Suprapubic skin (tissue), 4 donors: ENCODE results near the gene BGLAP. TPM values are rescaled to one million over a fixed set of nuclear protein-coding genes. Genes with fewer than 3 reads are reported as not detected.

Experiments used
- DNase-seq, 2 donors: peaks; one replicate each; pipeline ENCODE4 v3.0.0-alpha.2; 2019; ENCODE audit warnings: low spot score in 2 of 2
- H3K27ac ChIP-seq: fragments of 200-600 bp; sonication (generic); one replicate; pipeline ENCODE4 v1.5.1; 2019
- H3K27me3 ChIP-seq: fragments of 200-600 bp; sonication (generic); one replicate; pipeline ENCODE4 v1.5.1; 2019
- H3K36me3 ChIP-seq: fragments of 200-600 bp; sonication (generic); one replicate; pipeline ENCODE4 v1.5.1; 2019
- H3K4me1 ChIP-seq: fragments of 200-600 bp; sonication (generic); one replicate; pipeline ENCODE4 v1.5.1; 2019
- H3K4me3 ChIP-seq: fragments of 200-600 bp; sonication (generic); one replicate; pipeline ENCODE4 v1.5.1; 2019; ENCODE audit warnings: mild to moderate bottlenecking
- H3K9me3 ChIP-seq: fragments of 200-600 bp; sonication (generic); one replicate; pipeline ENCODE4 v1.5.1; 2019
- EP300 ChIP-seq: sonication (generic); formaldehyde crosslinking; IDR thresholded peaks from one replicate; pipeline ENCODE4 v1.6.1; 2017; ENCODE audit warnings: antibody characterized with exemption
- POLR2A ChIP-seq, 2 donors: fragments of 450-650 bp; IDR thresholded peaks; one replicate each; pipeline ENCODE4 v1.6.1; 2017; ENCODE audit warnings: antibody characterized with exemption in 2 of 2, mild to moderate bottlenecking in 2 of 2, moderate library complexity in 2 of 2
- POLR2AphosphoS5 ChIP-seq, 3 donors: sonication (generic); formaldehyde crosslinking; IDR thresholded peaks; one replicate each; pipeline ENCODE4 v1.6.1; 2017; ENCODE audit warnings: antibody characterized with exemption in 3 of 3
- WGBS: methylation state at CpG from one replicate; pipeline ENCODE4 v1.1.5; 2018; 5-methylcytosine and 5-hydroxymethylcytosine counted together
- total RNA-seq, 4 donors: library from RNA; depleted of rRNA; stranded (reverse); fragments of >200 nt; gene quantifications; one replicate each; pipeline ENCODE4 v1.1.0, GENCODE V29; 2016
- TF ChIP-seq, protein P1 (sequence below), 2 donors: fragments of 200-600 bp in 1 of 2; fragments of 450-650 bp in 1 of 2; sonication (generic) in 1 of 2; IDR thresholded peaks; one replicate each; pipeline ENCODE4 v1.5.1; 2016 to 2019; ENCODE audit warnings: antibody characterized with exemption in 2 of 2, mild to moderate bottlenecking in 1 of 2, moderate library complexity in 1 of 2

Gene BGLAP
- total RNA-seq, 4 donors from 2014 or later: 1.2 to 4.4 TPM; not detected in 2

DNA sequence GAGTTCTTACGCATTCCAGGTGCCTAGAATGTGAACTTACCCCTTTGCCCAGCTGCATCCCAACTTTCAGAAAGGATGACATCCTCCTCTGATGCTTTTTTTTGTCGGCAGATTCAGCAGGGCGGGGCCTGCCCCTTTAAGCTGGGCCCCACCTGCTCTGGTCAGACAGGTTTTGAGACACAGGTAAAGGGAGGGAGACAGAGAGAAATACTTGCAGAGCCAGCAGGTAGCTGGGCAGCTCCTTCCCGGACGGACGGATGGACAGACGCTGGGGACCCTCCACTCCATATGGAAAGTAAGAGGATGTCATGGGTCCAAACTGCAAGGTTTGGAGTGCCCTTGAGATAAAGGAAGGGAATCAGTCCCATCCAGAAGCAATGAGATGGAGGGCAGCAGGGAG is 42.1 kb downstream of the BGLAP start, which contains the start of gene TMEM79:
Gene TMEM79, plus strand, starts transcription at position 214 of the 400 bp plus-strand sequence. CDS start 902 bp downstream, outside the sequence.
- no peak for TF ChIP-seq POLR2A (IDR thresholded peaks at IDR 0.05)
- TF ChIP-seq POLR2AphosphoS5 (IDR thresholded peaks at IDR 0.05): no peak
- TF ChIP-seq, protein P1, sequence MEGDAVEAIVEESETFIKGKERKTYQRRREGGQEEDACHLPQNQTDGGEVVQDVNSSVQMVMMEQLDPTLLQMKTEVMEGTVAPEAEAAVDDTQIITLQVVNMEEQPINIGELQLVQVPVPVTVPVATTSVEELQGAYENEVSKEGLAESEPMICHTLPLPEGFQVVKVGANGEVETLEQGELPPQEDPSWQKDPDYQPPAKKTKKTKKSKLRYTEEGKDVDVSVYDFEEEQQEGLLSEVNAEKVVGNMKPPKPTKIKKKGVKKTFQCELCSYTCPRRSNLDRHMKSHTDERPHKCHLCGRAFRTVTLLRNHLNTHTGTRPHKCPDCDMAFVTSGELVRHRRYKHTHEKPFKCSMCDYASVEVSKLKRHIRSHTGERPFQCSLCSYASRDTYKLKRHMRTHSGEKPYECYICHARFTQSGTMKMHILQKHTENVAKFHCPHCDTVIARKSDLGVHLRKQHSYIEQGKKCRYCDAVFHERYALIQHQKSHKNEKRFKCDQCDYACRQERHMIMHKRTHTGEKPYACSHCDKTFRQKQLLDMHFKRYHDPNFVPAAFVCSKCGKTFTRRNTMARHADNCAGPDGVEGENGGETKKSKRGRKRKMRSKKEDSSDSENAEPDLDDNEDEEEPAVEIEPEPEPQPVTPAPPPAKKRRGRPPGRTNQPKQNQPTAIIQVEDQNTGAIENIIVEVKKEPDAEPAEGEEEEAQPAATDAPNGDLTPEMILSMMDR (IDR thresholded peaks at IDR 0.05): no peak
- no peak for TF ChIP-seq EP300
- peak within 1 kb of the TSS; percentile 86 for H3K4me3 ChIP-seq
- peaks cover 43% of the 10 kb centered on the region for H3K4me1 ChIP-seq
- H3K27ac ChIP-seq: peak within 1 kb of the TSS; percentile 94
- peaks cover 19% of the 10 kb centered on the region for H3K36me3 ChIP-seq
- no peaks in the 10 kb centered on the region for H3K9me3 ChIP-seq
- DNase-seq: no peak
- WGBS: 49% methylated on average over 7 of the region's 7 CpGs
- no peaks in the 10 kb centered on the region for H3K27me3 ChIP-seq

- no peak for DNase-seq
- no peaks in the 10 kb centered on the region for H3K9me3 ChIP-seq
- WGBS: 48% methylated on average over 4 of the region's 4 CpGs
- no peaks in the 10 kb centered on the region for H3K27me3 ChIP-seq
- peaks cover 43% of the 10 kb centered on the region for H3K4me1 ChIP-seq
- H3K27ac ChIP-seq: peak overlapping the region; percentile 74
- H3K36me3 ChIP-seq: peaks cover 25% of the 10 kb centered on the region
- H3K4me3 ChIP-seq: peak overlapping the region; percentile 47
- TF ChIP-seq, protein P1 (IDR thresholded peaks at IDR 0.05): no peak
- TF ChIP-seq POLR2AphosphoS5 (IDR thresholded peaks at IDR 0.05) (no peak), EP300 (no peak), POLR2A (IDR thresholded peaks at IDR 0.05) (no peak)
Observed at GRCh38 chr1:156284757-156285156, 42.8 kb downstream of the BGLAP start.

GRCh38 chr1:156285437-156285836 is 43.5 kb downstream of the BGLAP start:
- no peak for TF ChIP-seq EP300
- 90% methylated on average over 8 of the region's 21 CpGs for WGBS
- H3K4me3 ChIP-seq: peak overlapping the region; percentile 47
- peak overlapping the region; percentile 74 for H3K27ac ChIP-seq
- no peak for DNase-seq
- H3K36me3 ChIP-seq: peaks cover 27% of the 10 kb centered on the region
- H3K27me3 ChIP-seq: no peaks in the 10 kb centered on the region
- no peaks in the 10 kb centered on the region for H3K9me3 ChIP-seq
- H3K4me1 ChIP-seq: peaks cover 46% of the 10 kb centered on the region

- H3K4me3 ChIP-seq: peak overlapping the region; percentile 47
- DNase-seq: no peak
- no peaks in the 10 kb centered on the region for H3K27me3 ChIP-seq
- peaks cover 27% of the 10 kb centered on the region for H3K36me3 ChIP-seq
- peaks cover 46% of the 10 kb centered on the region for H3K4me1 ChIP-seq
- peak overlapping the region; percentile 22 for H3K27ac ChIP-seq
- 87% methylated on average over 8 of the region's 8 CpGs for WGBS
- H3K9me3 ChIP-seq: no peaks in the 10 kb centered on the region
- TF ChIP-seq EP300: no peak
- TF ChIP-seq POLR2AphosphoS5 (IDR thresholded peaks at IDR 0.05): no peak
Observed at GRCh38 chr1:156286061-156286460, 44.1 kb downstream of the BGLAP start.

DNA sequence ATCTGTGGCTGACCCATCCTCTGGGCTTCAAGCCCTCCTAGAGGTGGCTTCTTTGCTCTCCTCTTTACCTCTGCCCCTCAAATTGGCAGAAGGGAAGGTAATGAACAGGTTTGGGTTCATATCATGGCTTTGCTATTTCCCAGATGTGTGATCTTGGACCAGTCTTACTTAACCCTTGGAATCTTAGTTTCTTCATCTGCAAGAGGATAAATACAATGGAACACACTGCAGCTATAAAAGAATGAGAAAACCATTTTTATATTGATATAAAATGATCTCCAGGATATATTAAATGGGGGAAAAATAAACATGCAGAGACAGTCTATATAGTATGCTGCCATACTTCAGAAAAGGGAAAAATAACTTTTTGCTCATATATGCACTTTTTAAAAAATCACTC is 47.9 kb downstream of the BGLAP start:
- no peak overlapping the region for H3K4me3 ChIP-seq

GRCh38 chr1:156291226-156292061 is 49.5 kb downstream of the BGLAP start:
- H3K36me3 ChIP-seq: peaks cover 15% of the 10 kb centered on the region
- H3K4me3 ChIP-seq: peak overlapping the region; percentile 40
- DNase-seq: peak; percentile 95
- 21% methylated on average over 32 of the region's 37 CpGs for WGBS
- peak overlapping the region; percentile 74 for H3K27ac ChIP-seq
- peaks cover 55% of the 10 kb centered on the region for H3K4me1 ChIP-seq
- TF ChIP-seq POLR2A (IDR thresholded peaks at IDR 0.05) (no peak), POLR2AphosphoS5 (IDR thresholded peaks at IDR 0.05) (peak in 1 of 3 donors; percentile 10), EP300 (no peak)
- TF ChIP-seq, protein P1 (IDR thresholded peaks at IDR 0.05): no peak
- no peaks in the 10 kb centered on the region for H3K9me3 ChIP-seq
- no peaks in the 10 kb centered on the region for H3K27me3 ChIP-seq

More for the DNA sequence above, 47.9 kb downstream of the BGLAP start:
- no peak for DNase-seq
- Histone ChIP-seq H3K4me1 (peaks cover 61% of the 10 kb centered on the region), H3K27ac (no peak overlapping the region), H3K9me3 (no peaks in the 10 kb centered on the region), H3K27me3 (no peaks in the 10 kb centered on the region), H3K36me3 (peaks cover 27% of the 10 kb centered on the region)
- TF ChIP-seq, protein P1 (IDR thresholded peaks at IDR 0.05): no peak
- no peak for TF ChIP-seq POLR2AphosphoS5 (IDR thresholded peaks at IDR 0.05)
- no peak for TF ChIP-seq EP300
- TF ChIP-seq POLR2A (IDR thresholded peaks at IDR 0.05): no peak
